ENCODE measurements around the gene TMED6.

DNA sequence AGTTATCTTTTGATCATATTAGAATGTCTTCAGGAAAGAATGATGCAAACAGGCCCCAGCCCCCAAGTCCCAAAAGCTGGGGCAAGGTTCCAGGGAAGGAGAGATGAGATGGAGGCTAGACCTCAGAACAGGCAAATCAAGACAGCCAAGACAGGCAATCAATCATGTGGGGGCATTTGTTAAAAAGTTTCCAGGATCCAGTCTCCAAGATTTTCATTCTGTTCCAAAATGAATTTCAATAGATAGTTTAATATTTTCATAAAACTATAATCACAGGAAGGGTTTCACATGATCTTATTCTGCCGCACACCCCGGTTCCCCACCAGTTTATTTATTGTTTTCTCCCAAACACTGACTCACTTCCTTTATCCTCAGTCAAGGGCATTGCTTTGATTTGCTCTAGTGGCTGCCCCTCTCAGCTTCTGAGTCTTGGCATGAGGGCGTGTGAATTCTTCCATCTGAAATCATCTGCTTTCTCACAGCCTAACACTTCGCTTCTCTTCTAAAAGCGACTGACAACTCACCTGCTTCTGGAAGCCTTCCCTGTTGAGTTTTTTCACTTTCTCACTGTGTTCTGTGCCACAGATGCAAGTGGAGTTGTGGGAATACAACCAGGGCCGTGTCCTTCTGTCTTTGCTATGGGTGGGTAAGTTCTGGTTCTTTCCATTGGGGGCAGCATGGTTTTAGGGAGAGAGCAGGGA is 46.4 kb upstream of the TMED6 start:
- TF ChIP-seq EZH2 (IDR thresholded peaks at IDR 0.05; ENCODE audit: insufficient read depth, poor library complexity, severe bottlenecking) (no peak), EZH2phosphoT487 (IDR thresholded peaks at IDR 0.05; ENCODE audit: insufficient read depth, low read depth) (no peak)
